ENCODE results near the gene HSD3B7.
A peak's percentile ranks its signal among the peaks of the same experiment; 100 is the strongest.

The HSD3B7 gene

DNA sequence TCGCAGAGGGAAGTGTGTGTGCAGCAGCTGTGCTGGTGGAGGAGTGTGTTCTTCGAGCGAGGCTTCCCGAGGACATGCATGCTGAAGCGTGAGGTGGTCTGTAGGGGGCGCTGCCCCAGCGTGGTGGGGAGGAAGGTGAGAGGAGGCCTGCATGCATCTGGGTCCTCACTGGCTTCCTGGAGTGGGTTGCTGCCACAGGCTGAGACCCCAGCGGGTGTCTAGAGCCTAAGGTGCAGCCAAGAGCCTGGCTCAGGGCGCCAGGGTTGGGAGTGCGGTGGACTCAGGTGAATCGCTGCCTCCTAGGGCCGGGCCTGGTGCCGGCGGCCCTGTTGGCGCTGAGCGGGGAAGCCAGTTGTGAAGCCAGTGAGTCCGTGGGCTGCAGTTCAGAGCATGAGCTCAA lies 7.5 kb upstream of the HSD3B7 start:
- Histone ChIP-seq H3K27me3 (ENCODE audit: insufficient read depth, poor library complexity, severe bottlenecking) (no peaks in the 10 kb centered on the region), H3K36me3 (ENCODE audit: low read depth) (peaks cover 60% of the 10 kb centered on the region), H3K4me3 (ENCODE audit: severe bottlenecking) (no peak overlapping the region), H3K27ac (ENCODE audit: poor library complexity, severe bottlenecking) (no peak overlapping the region), H3K4me1 (ENCODE audit: insufficient read depth, poor library complexity, severe bottlenecking) (no peaks in the 10 kb centered on the region), H3K9me3 (ENCODE audit: severe bottlenecking) (no peaks in the 10 kb centered on the region)
- no peak for ATAC-seq (ENCODE audit: low read depth)
- no peak for DNase-seq (ENCODE audit: low spot score)
- TF ChIP-seq, protein P1, sequence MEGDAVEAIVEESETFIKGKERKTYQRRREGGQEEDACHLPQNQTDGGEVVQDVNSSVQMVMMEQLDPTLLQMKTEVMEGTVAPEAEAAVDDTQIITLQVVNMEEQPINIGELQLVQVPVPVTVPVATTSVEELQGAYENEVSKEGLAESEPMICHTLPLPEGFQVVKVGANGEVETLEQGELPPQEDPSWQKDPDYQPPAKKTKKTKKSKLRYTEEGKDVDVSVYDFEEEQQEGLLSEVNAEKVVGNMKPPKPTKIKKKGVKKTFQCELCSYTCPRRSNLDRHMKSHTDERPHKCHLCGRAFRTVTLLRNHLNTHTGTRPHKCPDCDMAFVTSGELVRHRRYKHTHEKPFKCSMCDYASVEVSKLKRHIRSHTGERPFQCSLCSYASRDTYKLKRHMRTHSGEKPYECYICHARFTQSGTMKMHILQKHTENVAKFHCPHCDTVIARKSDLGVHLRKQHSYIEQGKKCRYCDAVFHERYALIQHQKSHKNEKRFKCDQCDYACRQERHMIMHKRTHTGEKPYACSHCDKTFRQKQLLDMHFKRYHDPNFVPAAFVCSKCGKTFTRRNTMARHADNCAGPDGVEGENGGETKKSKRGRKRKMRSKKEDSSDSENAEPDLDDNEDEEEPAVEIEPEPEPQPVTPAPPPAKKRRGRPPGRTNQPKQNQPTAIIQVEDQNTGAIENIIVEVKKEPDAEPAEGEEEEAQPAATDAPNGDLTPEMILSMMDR (IDR thresholded peaks at IDR 0.05; ENCODE audit: poor library complexity, severe bottlenecking): no peak

DNA sequence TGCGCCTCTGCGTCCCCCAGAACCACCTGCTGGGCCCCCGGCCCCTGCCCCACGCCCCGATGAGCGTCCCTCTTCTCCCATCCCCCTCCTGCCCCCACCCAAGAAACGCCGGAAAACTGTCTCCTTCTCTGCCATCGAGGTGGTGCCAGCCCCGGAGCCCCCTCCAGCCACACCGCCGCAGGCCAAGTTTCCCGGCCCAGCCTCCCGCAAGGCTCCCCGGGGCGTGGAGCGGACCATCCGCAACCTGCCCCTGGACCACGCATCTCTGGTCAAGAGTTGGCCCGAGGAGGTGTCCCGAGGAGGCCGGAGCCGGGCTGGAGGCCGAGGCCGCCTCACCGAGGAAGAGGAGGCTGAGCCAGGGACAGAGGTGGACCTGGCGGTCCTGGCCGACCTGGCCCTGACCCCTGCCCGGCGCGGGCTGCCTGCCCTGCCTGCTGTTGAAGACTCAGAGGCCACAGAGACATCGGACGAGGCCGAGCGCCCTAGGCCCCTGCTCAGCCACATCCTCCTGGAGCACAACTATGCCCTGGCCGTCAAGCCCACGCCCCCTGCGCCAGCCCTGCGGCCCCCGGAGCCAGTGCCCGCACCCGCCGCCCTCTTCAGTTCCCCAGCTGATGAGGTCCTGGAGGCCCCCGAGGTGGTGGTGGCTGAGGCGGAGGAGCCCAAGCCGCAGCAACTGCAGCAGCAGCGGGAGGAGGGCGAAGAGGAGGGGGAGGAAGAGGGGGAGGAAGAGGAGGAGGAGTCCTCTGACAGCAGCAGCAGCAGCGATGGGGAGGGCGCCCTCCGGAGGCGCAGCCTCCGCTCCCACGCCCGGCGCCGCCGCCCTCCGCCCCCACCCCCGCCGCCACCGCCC lies 5.6 kb upstream of the HSD3B7 start:
- H3K36me3 ChIP-seq (ENCODE audit: low read depth): peaks cover 50% of the 10 kb centered on the region
- H3K4me3 ChIP-seq (ENCODE audit: severe bottlenecking): no peak overlapping the region
- no peak overlapping the region for H3K27ac ChIP-seq (ENCODE audit: poor library complexity, severe bottlenecking)
- H3K9me3 ChIP-seq (ENCODE audit: severe bottlenecking): no peaks in the 10 kb centered on the region
- H3K27me3 ChIP-seq (ENCODE audit: insufficient read depth, poor library complexity, severe bottlenecking): no peaks in the 10 kb centered on the region
- TF ChIP-seq, protein P1 (IDR thresholded peaks at IDR 0.05; ENCODE audit: poor library complexity, severe bottlenecking): no peak
- ATAC-seq (ENCODE audit: low read depth) (no peak), DNase-seq (ENCODE audit: low spot score) (no peak)
- no peaks in the 10 kb centered on the region for H3K4me1 ChIP-seq (ENCODE audit: insufficient read depth, poor library complexity, severe bottlenecking)

GRCh38 chr16:30980023-30980371 lies 5.0 kb upstream of the HSD3B7 start:
- no peak for ATAC-seq (ENCODE audit: low read depth)
- H3K9me3 ChIP-seq (ENCODE audit: severe bottlenecking): no peaks in the 10 kb centered on the region
- peaks cover 49% of the 10 kb centered on the region for H3K36me3 ChIP-seq (ENCODE audit: low read depth)
- peak; percentile 60 for DNase-seq (ENCODE audit: low spot score)
- H3K27me3 ChIP-seq (ENCODE audit: insufficient read depth, poor library complexity, severe bottlenecking): no peaks in the 10 kb centered on the region
- TF ChIP-seq, protein P1 (IDR thresholded peaks at IDR 0.05; ENCODE audit: poor library complexity, severe bottlenecking): no peak
- H3K4me3 ChIP-seq (ENCODE audit: severe bottlenecking): no peak overlapping the region
- H3K27ac ChIP-seq (ENCODE audit: poor library complexity, severe bottlenecking): no peak overlapping the region
- no peaks in the 10 kb centered on the region for H3K4me1 ChIP-seq (ENCODE audit: insufficient read depth, poor library complexity, severe bottlenecking)

DNA sequence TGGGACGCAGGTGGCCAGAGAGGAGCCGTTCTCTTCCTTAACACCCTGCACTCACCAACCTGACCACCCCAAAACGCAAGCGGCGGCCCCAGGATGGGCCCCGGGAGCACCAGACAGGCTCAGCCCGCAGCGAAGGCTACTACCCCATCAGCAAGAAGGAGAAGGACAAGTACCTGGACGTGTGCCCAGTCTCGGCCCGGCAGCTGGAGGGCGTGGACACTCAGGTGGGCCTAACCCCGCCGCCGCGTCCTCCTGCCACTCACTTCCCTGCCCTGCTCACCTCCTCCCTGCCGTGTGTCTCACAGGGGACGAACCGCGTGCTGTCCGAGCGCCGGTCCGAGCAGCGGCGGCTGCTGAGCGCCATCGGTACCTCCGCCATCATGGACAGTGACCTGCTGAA lies 4.6 kb upstream of the HSD3B7 start:
- H3K27me3 ChIP-seq (ENCODE audit: insufficient read depth, poor library complexity, severe bottlenecking): no peaks in the 10 kb centered on the region
- TF ChIP-seq, protein P1 (IDR thresholded peaks at IDR 0.05; ENCODE audit: poor library complexity, severe bottlenecking): no peak
- H3K36me3 ChIP-seq (ENCODE audit: low read depth): peaks cover 49% of the 10 kb centered on the region
- H3K27ac ChIP-seq (ENCODE audit: poor library complexity, severe bottlenecking): no peak overlapping the region
- DNase-seq (ENCODE audit: low spot score) (peak; percentile 70), ATAC-seq (ENCODE audit: low read depth) (no peak)
- H3K4me3 ChIP-seq (ENCODE audit: severe bottlenecking): no peak overlapping the region
- no peaks in the 10 kb centered on the region for H3K4me1 ChIP-seq (ENCODE audit: insufficient read depth, poor library complexity, severe bottlenecking)
- H3K9me3 ChIP-seq (ENCODE audit: severe bottlenecking): no peaks in the 10 kb centered on the region

DNA sequence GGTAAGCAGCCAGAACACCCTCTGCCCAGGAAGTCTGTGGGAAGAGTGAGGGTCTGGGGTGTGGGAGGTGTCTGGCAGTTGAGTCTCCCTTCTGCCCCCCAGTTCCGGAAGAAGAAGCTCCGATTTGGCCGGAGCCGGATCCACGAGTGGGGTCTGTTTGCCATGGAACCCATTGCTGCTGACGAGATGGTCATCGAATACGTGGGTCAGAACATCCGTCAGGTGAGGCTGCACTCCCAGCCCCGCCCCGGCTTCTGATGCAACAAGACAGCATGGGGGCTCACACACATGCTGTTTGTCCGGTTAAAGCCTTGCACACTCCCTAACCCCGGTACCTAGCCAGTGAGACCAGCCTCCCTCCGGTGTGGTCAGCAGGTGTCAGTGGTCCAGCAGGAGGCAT lies 4.0 kb upstream of the HSD3B7 start:
- Histone ChIP-seq H3K36me3 (ENCODE audit: low read depth) (peaks cover 44% of the 10 kb centered on the region), H3K9me3 (ENCODE audit: severe bottlenecking) (no peaks in the 10 kb centered on the region), H3K4me3 (ENCODE audit: severe bottlenecking) (no peak overlapping the region), H3K27me3 (ENCODE audit: insufficient read depth, poor library complexity, severe bottlenecking) (no peaks in the 10 kb centered on the region), H3K27ac (ENCODE audit: poor library complexity, severe bottlenecking) (no peak overlapping the region), H3K4me1 (ENCODE audit: insufficient read depth, poor library complexity, severe bottlenecking) (no peaks in the 10 kb centered on the region)
- ATAC-seq (ENCODE audit: low read depth) (no peak), DNase-seq (ENCODE audit: low spot score) (no peak)
- TF ChIP-seq, protein P1 (IDR thresholded peaks at IDR 0.05; ENCODE audit: poor library complexity, severe bottlenecking): no peak
